Aorta (tissue), 5 donors: Measurements from ENCODE around the gene TBX6. TPM values are rescaled to one million over a fixed set of nuclear protein-coding genes. Genes with fewer than 3 reads are reported as not detected.
A peak's percentile ranks its signal among the peaks of the same experiment; 100 is the strongest.

Experiments used
- ATAC-seq: fragments of 200-7000 bp; cut with Tn5 transposase; one replicate; pipeline ENCODE4 v1.9.1; 2022; ENCODE audit warnings: moderate library complexity; ENCODE audit not compliant: low FRiP score
- DNase-seq, 2 donors: peaks; one replicate each; pipeline ENCODE4 v3.0.0-alpha.2; 2020
- H3K27ac ChIP-seq, 2 donors: one replicate each; pipeline ENCODE4 v1.5.1; 2013; ENCODE audit warnings: low read length in 2 of 2, mild to moderate bottlenecking in 2 of 2, moderate library complexity in 2 of 2, control low read depth in 1 of 2, inconsistent platforms in 1 of 2, low read depth in 1 of 2
- H3K27me3 ChIP-seq, 2 donors: one replicate each; pipeline ENCODE4 v1.6.1; 2013; ENCODE audit warnings: control low read depth in 1 of 2, low read length in 1 of 2, mild to moderate bottlenecking in 1 of 2, moderate library complexity in 1 of 2; ENCODE audit not compliant: insufficient read depth in 2 of 2, control insufficient read depth in 1 of 2
- H3K36me3 ChIP-seq, 2 donors: one replicate each; pipeline ENCODE4 v1.6.1; 2013; ENCODE audit warnings: control low read depth in 1 of 2, low read length in 1 of 2, mild to moderate bottlenecking in 1 of 2; ENCODE audit not compliant: insufficient read depth in 2 of 2, control insufficient read depth in 1 of 2
- H3K4me1 ChIP-seq, 2 donors: one replicate each; pipeline ENCODE4 v1.6.1; 2013; ENCODE audit warnings: low read length in 2 of 2, control low read depth in 1 of 2, mild to moderate bottlenecking in 1 of 2, moderate library complexity in 1 of 2; ENCODE audit not compliant: insufficient read depth in 2 of 2, control insufficient read depth in 1 of 2
- H3K4me3 ChIP-seq, 2 donors: one replicate each; pipeline ENCODE4 v1.5.1; 2013; ENCODE audit warnings: low read length in 2 of 2, control low read depth in 1 of 2, mild to moderate bottlenecking in 1 of 2
- H3K9me3 ChIP-seq: one replicate; pipeline ENCODE4 v1.6.1; 2013; ENCODE audit warnings: mild to moderate bottlenecking, low read length; ENCODE audit not compliant: control insufficient read depth
- WGBS, 2 donors: extraction: QIAGEN DNeasy Blood & Tissue Kit; methylation state at CpG; one replicate each; pipeline ENCODE4 v1.1.7; 2013; 5-methylcytosine and 5-hydroxymethylcytosine counted together
- intact Hi-C, 2 donors: fragments of 100-400 bp; cut with DNase I; formaldehyde crosslinking; loops; one replicate each; pipeline versions ENCODE4 v1.14.2 to v1.15.0; 2022
- polyA plus RNA-seq, 2 donors: library from polyadenylated mRNA; stranded (reverse); fragments of 200-250 nt; gene quantifications; one replicate each; pipeline ENCODE4 v1.2.3, GENCODE V29; 2013
- total RNA-seq, 2 donors: library from RNA; stranded (reverse); fragmentation: NEBNext Ultra II Directional; extraction: Animal tissue kit (Norgen Biotek cat#: 25700); gene quantifications; one replicate each; pipeline ENCODE4 v1.2.1, GENCODE V29; 2021
- donor health status: healthy with polysubstance abuse.
- donor health status: Bipolar disorder and iron deficiency.
- donor health status: DM: no; HTN: no; CAD: no.
- donor health status: DM: no; HTN: no; CAD: no.
- donor health status: DM: yes; HTN: yes; CAD: no.

TBX6 gene
- total and polyA plus RNA-seq, 4 donors: 0.62 to 1.7 (median 1.4) TPM; not detected in 1

DNA sequence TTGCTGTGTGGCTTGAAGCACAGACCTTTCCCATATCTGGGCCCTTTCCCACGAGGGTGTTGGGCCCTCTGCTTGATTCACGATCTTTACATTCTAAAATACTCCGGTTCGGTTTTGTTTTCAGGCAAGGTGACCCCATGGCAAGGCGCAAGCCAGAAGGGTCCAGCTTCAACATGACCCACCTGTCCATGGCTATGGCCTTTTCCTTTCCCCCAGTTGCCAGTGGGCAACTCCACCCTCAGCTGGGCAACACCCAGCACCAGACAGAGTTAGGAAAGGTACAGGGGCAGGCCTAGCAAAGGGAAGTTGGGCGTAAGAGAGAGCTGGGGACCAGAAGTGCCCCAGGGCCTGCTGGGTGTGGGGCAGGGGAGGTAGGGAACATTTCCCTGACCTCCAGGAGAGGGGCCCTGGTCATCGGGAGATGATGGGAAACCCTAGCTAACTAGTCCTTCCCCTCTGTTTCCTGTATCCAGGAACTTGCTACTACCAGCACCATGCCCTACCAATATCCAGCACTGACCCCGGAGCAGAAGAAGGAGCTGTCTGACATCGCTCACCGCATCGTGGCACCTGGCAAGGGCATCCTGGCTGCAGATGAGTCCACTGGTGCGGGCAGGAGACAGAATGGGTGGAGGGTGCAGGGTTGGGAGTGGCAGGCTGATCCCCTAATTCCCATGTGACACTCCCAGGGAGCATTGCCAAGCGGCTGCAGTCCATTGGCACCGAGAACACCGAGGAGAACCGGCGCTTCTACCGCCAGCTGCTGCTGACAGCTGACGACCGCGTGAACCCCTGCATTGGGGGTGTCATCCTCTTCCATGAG, 24.8 kb downstream of the TBX6 start:
- peak in 1 of 2 donors; percentile 60 for DNase-seq
- Histone ChIP-seq H3K4me1 (no peaks in the 10 kb centered on the region), H3K4me3 (peak overlapping the region; percentile 32 to 90), H3K9me3 (no peaks in the 10 kb centered on the region), H3K36me3 (peaks cover 0 to 14% of the 10 kb centered on the region in 2 donors), H3K27me3 (no peaks in the 10 kb centered on the region), H3K27ac (peak overlapping the region in 1 of 2 donors; percentile 92)
- intact Hi-C loops: loop anchor here in 1 of 2 donors (10.0 kb wide), 1 partner anchor 338 kb away; the partner anchor contains the start of gene ZNF771
- 31 to 39% methylated on average over 21 of the region's 21 CpGs for WGBS, 2 donors
- ATAC-seq: no peak

DNA sequence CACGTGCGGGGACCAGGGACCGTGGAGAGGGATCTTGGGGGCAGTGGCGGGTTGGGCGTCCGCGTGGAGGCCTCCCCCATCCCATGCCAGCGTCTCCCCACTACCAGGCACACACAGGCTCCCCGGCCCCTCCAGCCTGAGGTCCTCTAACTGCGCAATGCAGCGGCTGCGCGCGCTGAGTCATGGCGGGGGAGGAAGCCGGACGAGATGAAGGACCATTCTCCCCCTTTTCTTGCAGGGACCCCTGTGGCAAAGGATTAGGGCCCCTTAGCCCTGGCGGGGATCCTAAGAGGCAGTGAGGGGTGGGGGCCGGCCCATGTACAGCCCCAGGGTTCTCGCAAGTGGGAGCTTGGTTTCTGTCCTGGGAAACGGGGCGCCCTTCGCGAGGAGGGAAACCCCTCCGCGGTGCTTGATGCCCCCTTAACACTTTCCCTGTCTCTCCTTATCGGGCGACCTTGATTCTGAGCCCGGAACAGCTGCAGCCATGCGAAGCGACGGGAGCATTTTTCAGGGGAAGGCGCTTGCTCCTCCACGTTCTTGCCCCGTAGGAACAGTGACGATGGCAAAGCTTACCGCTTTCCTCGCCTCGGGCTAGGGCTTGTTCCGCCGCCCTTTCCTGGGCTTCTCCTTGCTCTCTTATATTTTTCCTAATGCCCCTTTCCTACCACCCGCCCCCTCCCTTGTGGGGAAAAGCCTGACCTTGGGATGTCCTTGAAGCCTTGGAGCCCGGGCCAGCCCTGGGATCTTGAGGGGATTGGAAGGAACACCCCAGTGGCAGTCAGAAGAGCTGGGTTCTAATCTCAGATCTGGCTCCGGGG, 25.6 kb downstream of the TBX6 start:
- Histone ChIP-seq H3K36me3 (peaks cover 0 to 14% of the 10 kb centered on the region in 2 donors), H3K27me3 (no peaks in the 10 kb centered on the region), H3K4me1 (no peaks in the 10 kb centered on the region), H3K27ac (peak overlapping the region; percentile 88 to 92), H3K9me3 (no peaks in the 10 kb centered on the region), H3K4me3 (peak overlapping the region; percentile 32 to 90)
- WGBS, 2 donors: 0 to 1% methylated on average over 40 to 44 of the region's 44 CpGs
- DNase-seq (peak in 1 of 2 donors; percentile 90), ATAC-seq (peak; percentile 19)
- intact Hi-C loops: loop anchor here in 1 of 2 donors (10.0 kb wide), 1 partner anchor 339 kb away; the partner anchor contains the start of gene ZNF771

DNA sequence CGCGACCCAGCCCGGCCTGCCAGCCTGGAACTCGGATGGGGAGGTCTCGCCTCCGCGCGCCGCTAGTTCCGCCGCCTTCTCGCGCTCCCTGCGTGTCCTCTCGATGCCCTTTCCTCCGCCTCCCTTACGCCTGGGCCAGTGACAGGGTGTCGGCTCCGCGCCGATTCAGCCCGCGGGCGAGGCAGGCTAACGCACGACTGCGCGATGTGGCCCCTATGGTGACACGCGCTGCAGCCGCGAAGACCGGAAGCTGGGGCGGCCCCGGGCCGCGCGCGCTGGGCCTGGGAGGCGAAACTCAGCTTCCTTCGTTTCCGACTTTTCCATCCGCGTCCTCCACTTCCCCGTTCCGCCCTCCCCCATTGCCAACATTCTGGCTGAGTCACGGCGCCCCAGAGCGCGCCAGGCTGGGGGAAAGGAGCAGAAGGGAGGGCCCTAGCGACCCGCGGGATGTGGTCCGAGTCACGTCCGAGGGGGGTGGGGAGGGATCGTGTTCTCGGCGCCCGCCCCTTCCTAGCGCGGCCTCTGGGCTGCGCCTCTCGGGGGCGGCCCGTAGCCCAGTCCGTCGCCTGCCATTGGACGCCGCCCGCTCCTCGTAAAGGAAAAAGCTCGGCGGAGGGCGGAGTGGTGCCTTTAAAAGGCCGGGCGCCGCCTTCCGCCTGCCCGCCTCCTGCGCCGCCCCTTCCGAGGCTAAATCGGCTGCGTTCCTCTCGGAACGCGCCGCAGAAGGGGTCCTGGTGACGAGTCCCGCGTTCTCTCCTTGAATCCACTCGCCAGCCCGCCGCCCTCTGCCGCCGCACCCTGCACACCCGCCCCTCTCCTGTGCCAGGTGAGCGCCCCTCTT, 26.4 kb downstream of the TBX6 start, which contains the start of gene ALDOA:
Gene ALDOA (plus strand): TSS at position 659 of the 841 bp plus-strand sequence. CDS start 1,138 bp downstream, outside the sequence.
- intact Hi-C loops: loop anchor here in 1 of 2 donors (10.0 kb wide), 1 partner anchor 339 kb away; the partner anchor contains the start of gene ZNF771
- no peaks in the 10 kb centered on the region for H3K4me1 ChIP-seq
- DNase-seq: peak; percentile 99
- peak within 1 kb of the TSS; percentile 57 to 90 for H3K4me3 ChIP-seq
- no peaks in the 10 kb centered on the region for H3K27me3 ChIP-seq
- peak within 1 kb of the TSS; percentile 92 to 94 for H3K27ac ChIP-seq
- no peaks in the 10 kb centered on the region for H3K9me3 ChIP-seq
- peak; percentile 94 for ATAC-seq
- 0% methylated on average over 88 to 99 of the region's 99 CpGs for WGBS, 2 donors
- peaks cover 0 to 14% of the 10 kb centered on the region in 2 donors for H3K36me3 ChIP-seq

DNA sequence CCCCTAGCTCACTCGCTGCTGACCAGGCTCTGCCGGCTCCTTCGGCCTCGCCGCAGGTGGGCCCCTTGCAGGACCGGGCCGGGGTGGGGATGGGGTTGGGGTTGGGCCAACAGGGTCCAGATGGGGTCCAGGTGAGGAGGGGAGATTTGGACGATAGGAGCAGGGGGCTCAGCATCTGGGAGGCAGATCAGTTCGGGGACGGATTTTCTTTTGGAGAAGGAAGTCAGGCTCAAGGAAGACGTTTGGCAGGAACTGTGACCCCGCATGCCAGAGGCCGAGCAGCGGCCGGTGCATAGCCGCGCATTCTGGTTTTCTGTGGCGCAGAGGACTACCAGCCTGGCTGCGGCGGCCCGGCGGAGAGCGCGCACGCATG, 27.0 kb downstream of the TBX6 start:
- Histone ChIP-seq H3K4me1 (no peaks in the 10 kb centered on the region), H3K9me3 (no peaks in the 10 kb centered on the region), H3K27me3 (no peaks in the 10 kb centered on the region), H3K36me3 (peaks cover 0 to 12% of the 10 kb centered on the region in 2 donors), H3K27ac (peak overlapping the region; percentile 88 to 94), H3K4me3 (peak overlapping the region; percentile 57 to 75)
- DNase-seq: no peak
- intact Hi-C loops: loop anchor here in 1 of 2 donors (5.0 to 10.0 kb wide), 2 partner anchors 58 to 340 kb away; partner anchors contain the start of genes MAPK3 and ZNF771
- ATAC-seq: peak; percentile 6
- WGBS, 2 donors: 0% methylated on average over 12 to 25 of the region's 25 CpGs

DNA sequence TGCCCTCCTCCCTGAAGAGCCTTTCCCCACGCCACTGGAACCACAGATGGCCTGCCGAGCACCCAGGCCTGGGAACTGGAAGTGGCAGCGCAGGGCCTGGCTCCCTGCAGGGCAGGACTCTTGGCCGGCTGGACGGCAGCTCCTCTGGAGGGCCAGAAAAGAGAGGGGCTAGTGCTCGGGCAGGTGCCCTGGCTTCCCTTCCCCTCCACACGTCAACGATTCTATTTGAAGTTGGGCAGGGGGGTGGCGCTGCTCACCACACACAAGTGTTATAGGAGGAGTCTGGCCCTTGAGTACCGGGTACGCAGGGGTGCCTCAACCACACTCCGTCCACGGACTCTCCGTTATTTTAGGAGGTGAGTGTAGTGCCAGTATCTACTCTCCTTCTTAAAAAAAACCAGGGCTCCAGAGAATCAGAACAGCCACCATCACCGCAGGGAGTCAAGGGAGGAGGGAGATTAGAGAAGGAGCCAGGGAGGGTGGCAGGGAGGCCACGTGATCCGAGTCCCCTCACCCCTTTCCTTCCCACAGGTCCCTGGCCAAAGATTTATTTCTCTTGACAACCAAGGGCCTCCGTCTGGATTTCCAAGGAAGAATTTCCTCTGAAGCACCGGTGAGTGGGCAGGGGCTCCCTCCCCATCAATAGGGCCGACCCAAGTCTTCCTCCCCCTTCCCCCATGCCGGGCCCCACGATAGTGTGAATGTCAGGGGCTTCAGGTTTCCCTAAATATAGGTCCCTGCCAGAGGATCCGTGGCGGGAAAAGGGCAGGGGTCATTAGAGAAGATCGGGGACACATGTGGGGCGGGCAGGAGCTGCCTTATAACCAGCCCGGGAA, 27.6 kb downstream of the TBX6 start:
- intact Hi-C loops: loop anchor here in 1 of 2 donors (5.0 to 10.0 kb wide), 2 partner anchors 58 to 341 kb away; partner anchors contain the start of genes MAPK3 and ZNF771
- Histone ChIP-seq H3K27ac (peak overlapping the region; percentile 93 to 94), H3K4me1 (no peaks in the 10 kb centered on the region), H3K36me3 (peaks cover 0 to 7% of the 10 kb centered on the region in 2 donors), H3K4me3 (peak overlapping the region; percentile 57 to 75), H3K9me3 (no peaks in the 10 kb centered on the region), H3K27me3 (no peaks in the 10 kb centered on the region)
- ATAC-seq: peak; percentile 54
- DNase-seq: peak; percentile 87 to 88
- 1 to 3% methylated on average over 26 to 27 of the region's 27 CpGs for WGBS, 2 donors

DNA sequence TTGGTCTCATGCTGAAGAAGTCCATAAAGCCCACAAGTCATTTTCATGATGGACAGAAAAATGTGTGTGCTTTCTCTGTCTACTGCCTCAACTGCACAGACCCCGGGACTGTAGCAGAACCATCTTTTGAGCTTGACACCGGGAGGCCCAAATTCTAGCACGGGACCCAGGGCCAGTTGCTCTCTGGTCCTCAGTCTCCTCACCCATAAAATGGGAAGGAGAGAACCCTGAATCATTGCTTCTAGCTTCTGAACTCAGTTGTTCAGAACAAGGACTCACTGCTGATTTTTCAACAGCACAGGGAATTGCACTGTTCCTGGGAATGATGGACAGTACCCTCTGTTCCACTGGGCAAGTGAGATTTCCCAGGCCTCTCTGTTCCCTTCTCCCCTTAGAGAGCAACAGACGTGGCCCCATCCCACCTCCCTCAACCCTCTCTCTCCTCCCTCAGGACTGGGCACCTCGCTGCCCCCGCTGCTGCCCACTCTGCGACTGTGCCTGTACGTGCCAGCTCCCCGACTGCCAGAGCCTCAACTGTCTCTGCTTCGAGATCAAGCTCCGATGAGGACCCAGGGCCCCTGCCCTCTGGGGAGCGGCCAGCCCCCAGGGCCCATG, 28.3 kb downstream of the TBX6 start:
- Histone ChIP-seq H3K27me3 (no peaks in the 10 kb centered on the region), H3K4me1 (no peaks in the 10 kb centered on the region), H3K36me3 (peaks cover 0 to 2% of the 10 kb centered on the region in 2 donors), H3K27ac (peak overlapping the region; percentile 93 to 94), H3K4me3 (peak overlapping the region in 1 of 2 donors; percentile 75), H3K9me3 (no peaks in the 10 kb centered on the region)
- WGBS, 2 donors: 25 to 28% methylated on average over 12 of the region's 12 CpGs
- intact Hi-C loops: loop anchor here in 1 of 2 donors (5.0 to 10.0 kb wide), 2 partner anchors 59 to 341 kb away; partner anchors contain the start of genes MAPK3 and ZNF771
- DNase-seq (peak in 1 of 2 donors; percentile 59), ATAC-seq (no peak)
